HG03097 (cell line): ENCODE data around the gene VAV2.

Experiments
- ATAC-seq: cut with Tn5 transposase; IDR thresholded peaks from one replicate; pipeline ENCODE4 v1.9.1; 2021; ENCODE audit not compliant: unreplicated experiment, low FRiP score

Gene VAV2

GRCh38 chr9:133864011-133864410, 128.1 kb downstream of the VAV2 start:
- ATAC-seq: no peak

- ATAC-seq: no peak
Measured at GRCh38 chr9:133863257-133863592, 128.9 kb downstream of the VAV2 start.

GRCh38 chr9:133862585-133863256, 129.4 kb downstream of the VAV2 start:
- ATAC-seq: no peak

GRCh38 chr9:133861692-133862091, 130.4 kb downstream of the VAV2 start:
- ATAC-seq: no peak

- ATAC-seq: no peak
Measured at GRCh38 chr9:133861086-133861485, 131.0 kb downstream of the VAV2 start.

- ATAC-seq: no peak
Measured at GRCh38 chr9:133858771-133859170, 133.4 kb downstream of the VAV2 start.

- no peak for ATAC-seq
Measured at GRCh38 chr9:133857639-133858038, 134.5 kb downstream of the VAV2 start.

GRCh38 chr9:133856798-133857197, 135.3 kb downstream of the VAV2 start:
- no peak for ATAC-seq

GRCh38 chr9:133855802-133856521, 136.2 kb downstream of the VAV2 start:
- no peak for ATAC-seq

- ATAC-seq: no peak
Measured at GRCh38 chr9:133855371-133855770, 136.8 kb downstream of the VAV2 start.

GRCh38 chr9:133854765-133855164, 137.4 kb downstream of the VAV2 start:
- ATAC-seq: no peak

GRCh38 chr9:133854048-133854447, 138.1 kb downstream of the VAV2 start:
- ATAC-seq: no peak

GRCh38 chr9:133853331-133853730, 138.8 kb downstream of the VAV2 start:
- ATAC-seq: no peak

GRCh38 chr9:133852431-133852830, 139.7 kb downstream of the VAV2 start:
- ATAC-seq: no peak

- no peak for ATAC-seq
Measured at GRCh38 chr9:133851693-133852092, 140.4 kb downstream of the VAV2 start.

GRCh38 chr9:133850937-133851336, 141.2 kb downstream of the VAV2 start:
- no peak for ATAC-seq

- no peak for ATAC-seq
Measured at GRCh38 chr9:133850161-133850560, 142.0 kb downstream of the VAV2 start.

GRCh38 chr9:133849110-133849670, 142.9 kb downstream of the VAV2 start:
- no peak for ATAC-seq

GRCh38 chr9:133848471-133849109, 143.5 kb downstream of the VAV2 start:
- no peak for ATAC-seq

- ATAC-seq: no peak
Measured at GRCh38 chr9:133846483-133847090, 145.5 kb downstream of the VAV2 start.

- no peak for ATAC-seq
Measured at GRCh38 chr9:133845440-133845839, 146.7 kb downstream of the VAV2 start.
